Fibroblast of lung (primary cell): ENCODE data around the gene MAL.

Experiments
- EZH2 ChIP-seq: IDR thresholded peaks from 2 replicates; pipeline ENCODE4 v1.5.1; 2012; ENCODE audit warnings: low read length, control low read depth, mild to moderate bottlenecking; ENCODE audit errors: missing control alignments
- TF ChIP-seq, protein P1 (sequence below), 2 donors: IDR thresholded peaks in 1 of 2; conservative IDR thresholded peaks in 1 of 2; 1 replicate in 1 of 2; 2 replicates in 1 of 2; pipeline ENCODE4 v1.5.1; 2011 to 2012; ENCODE audit warnings: low read length in 2 of 2, control low read depth in 1 of 2, inconsistent platforms in 1 of 2, low read depth in 1 of 2, mild to moderate bottlenecking in 1 of 2

DNA sequence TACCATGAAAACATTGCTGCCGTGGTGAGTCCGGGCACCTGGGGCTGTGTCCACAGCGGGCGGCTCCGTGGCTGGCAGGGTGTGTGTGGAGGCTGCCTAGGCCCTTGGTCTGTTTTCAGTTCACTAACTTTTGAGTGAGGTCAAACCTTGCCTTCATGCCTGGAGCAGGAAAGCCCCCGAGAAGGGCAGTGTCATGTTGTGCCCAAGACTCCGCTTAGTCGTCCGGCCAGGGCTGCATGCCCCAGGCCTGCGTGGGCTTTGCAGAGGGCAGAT is 24.1 kb downstream of the MAL start:
- TF ChIP-seq, protein P1, sequence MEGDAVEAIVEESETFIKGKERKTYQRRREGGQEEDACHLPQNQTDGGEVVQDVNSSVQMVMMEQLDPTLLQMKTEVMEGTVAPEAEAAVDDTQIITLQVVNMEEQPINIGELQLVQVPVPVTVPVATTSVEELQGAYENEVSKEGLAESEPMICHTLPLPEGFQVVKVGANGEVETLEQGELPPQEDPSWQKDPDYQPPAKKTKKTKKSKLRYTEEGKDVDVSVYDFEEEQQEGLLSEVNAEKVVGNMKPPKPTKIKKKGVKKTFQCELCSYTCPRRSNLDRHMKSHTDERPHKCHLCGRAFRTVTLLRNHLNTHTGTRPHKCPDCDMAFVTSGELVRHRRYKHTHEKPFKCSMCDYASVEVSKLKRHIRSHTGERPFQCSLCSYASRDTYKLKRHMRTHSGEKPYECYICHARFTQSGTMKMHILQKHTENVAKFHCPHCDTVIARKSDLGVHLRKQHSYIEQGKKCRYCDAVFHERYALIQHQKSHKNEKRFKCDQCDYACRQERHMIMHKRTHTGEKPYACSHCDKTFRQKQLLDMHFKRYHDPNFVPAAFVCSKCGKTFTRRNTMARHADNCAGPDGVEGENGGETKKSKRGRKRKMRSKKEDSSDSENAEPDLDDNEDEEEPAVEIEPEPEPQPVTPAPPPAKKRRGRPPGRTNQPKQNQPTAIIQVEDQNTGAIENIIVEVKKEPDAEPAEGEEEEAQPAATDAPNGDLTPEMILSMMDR (conservative IDR thresholded peaks at IDR 0.05 in 1 of 2, IDR thresholded peaks at IDR 0.05 in 1 of 2; ENCODE audit: low read depth in 1 of 2, low read length in 2 of 2), result no peak
- no peak for TF ChIP-seq EZH2
